ENCODE measurements around the gene HIF3A.
"Not testable (repeated sequence)": the region's sequence is repeated elsewhere in the genome, so short reads cannot be mapped to it uniquely, and the experiment has no call there.

HIF3A gene

DNA sequence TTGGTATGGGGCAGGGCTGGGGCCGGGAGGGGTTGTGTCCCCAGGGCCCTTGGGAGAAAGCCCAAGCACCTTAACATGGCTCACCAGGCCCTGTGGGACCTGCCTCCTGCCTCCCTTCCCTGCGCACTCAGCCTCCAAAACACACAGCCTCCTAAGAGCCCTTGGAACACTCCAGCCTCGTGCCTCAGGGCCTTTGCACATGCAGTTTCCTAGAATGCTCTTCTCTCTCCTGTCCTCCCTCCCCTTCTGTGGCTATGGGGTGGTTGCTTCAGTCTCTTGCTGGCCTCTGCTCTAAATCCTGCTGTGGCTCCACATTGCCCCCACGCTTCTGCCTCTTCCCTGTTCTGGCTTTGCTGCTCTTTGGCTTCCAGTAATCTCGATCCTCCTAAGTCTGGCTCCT, 23.7 kb downstream of the HIF3A start:
- H3K27ac ChIP-seq, result no peak overlapping the region
- H3K4me3 ChIP-seq, result no peak overlapping the region

- Histone ChIP-seq H3K4me3 (no peak overlapping the region), H3K27ac (no peak overlapping the region)
Measured at GRCh38 chr19:46321653-46322052, 24.8 kb downstream of the HIF3A start.

GRCh38 chr19:46323227-46323626, 26.4 kb downstream of the HIF3A start:
- not testable (repeated sequence) for H3K4me3 ChIP-seq, H3K27ac ChIP-seq

DNA sequence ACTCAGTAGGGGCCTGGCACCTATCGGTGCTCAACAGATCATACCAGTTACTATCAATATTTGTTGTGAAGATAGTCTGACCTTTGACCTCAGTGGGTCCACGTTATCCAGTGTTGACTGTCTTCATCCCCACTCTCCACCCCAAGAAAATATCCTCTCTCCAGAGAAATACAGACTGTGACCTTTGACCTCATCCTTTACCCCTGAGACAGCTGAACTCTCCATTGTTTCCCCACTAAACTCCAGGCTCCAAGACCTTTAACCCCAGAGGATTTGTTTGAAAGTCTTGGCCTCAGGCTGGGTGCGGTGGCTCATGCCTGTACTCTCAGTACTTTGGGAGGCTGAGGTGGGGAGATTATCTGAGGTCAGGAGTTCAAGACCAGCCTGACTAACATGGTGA, 27.4 kb downstream of the HIF3A start:
- no peak overlapping the region for H3K4me3 ChIP-seq
- H3K27ac ChIP-seq, result no peak overlapping the region

DNA sequence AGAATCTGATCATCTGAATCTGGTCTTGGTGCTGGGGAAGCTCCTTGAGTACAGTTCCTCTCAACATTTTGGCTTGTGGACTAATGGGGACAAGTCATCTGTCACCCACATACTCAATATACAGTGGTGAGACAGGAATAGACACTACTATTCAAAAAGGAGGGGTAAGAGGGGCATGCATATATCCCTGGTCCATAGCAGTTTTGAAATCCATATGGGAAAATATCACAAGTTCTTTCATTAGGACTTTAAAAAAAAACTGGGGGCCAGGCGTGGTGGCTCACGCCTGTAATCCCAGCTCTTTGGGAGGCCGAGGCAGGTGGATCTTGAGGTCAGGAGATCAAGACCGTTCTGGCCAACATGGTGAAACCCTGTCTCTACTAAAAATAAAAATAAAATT, 29.8 kb downstream of the HIF3A start:
- no peak overlapping the region for H3K27ac ChIP-seq

DNA sequence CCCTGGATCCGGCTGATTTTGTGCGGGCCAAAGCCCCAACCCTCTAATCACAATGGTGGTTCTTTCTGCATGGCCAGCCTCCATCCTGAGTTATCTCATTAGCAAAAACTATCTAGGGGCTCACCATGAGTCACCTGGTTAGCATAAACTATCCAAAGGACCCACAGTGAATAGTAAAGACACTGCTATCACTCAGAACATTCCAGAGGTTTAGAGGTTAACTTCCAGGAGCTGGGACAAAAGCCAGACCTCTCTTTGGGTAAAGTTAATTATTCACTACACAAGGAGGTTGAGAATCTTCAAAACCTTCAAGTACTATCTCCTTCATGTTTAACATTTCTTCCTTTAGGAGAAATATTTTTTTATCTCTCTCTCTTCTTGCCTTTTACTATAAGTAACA, 31.2 kb downstream of the HIF3A start:
- Histone ChIP-seq H3K27ac (no peak overlapping the region), H3K4me3 (no peak overlapping the region)

More for the DNA sequence above, 29.8 kb downstream of the HIF3A start:
- H3K4me3 ChIP-seq, result no peak overlapping the region

DNA sequence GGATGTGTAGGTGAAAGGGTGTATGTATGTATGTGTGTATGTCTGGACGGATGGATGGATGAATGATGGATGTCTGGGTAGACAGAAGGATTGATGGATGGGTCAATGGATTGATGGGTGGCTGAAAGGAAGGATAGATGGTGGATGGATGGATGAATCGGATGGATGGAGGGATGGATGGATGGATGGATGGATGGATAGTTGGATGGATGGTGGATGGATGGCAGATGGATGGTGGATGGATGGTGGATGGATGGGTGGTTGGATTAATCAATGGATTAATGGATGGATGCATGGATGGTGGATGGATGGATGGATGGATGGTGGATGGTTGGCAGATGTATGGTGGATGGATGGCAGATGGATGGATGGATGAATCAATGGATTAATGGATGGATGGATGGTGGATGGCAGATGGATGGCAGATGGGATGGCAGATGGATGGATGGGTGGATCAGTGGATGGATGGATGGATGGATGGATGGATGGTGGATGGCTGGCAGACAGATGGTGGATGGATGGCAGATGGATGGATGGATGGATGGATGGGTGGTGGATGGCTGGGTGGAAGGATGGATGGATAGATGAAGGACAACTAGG, 33.6 kb downstream of the HIF3A start:
- Histone ChIP-seq H3K4me3 (no peak overlapping the region), H3K27ac (no peak overlapping the region)

- Histone ChIP-seq H3K27ac (no peak overlapping the region), H3K4me3 (no peak overlapping the region)
Measured at GRCh38 chr19:46337487-46337886, 40.6 kb downstream of the HIF3A start.

- no peak overlapping the region for H3K27ac ChIP-seq
Measured at GRCh38 chr19:46339446-46339845, 42.6 kb downstream of the HIF3A start.

GRCh38 chr19:46340051-46340659, 43.3 kb downstream of the HIF3A start:
- no peak overlapping the region for H3K27ac ChIP-seq
- H3K4me3 ChIP-seq, result no peak overlapping the region

More at GRCh38 chr19:46339446-46339845, 42.6 kb downstream of the HIF3A start:
- no peak overlapping the region for H3K4me3 ChIP-seq

GRCh38 chr19:46341937-46342336, 45.1 kb downstream of the HIF3A start:
- no peak overlapping the region for H3K27ac ChIP-seq
- H3K4me3 ChIP-seq, result no peak overlapping the region

DNA sequence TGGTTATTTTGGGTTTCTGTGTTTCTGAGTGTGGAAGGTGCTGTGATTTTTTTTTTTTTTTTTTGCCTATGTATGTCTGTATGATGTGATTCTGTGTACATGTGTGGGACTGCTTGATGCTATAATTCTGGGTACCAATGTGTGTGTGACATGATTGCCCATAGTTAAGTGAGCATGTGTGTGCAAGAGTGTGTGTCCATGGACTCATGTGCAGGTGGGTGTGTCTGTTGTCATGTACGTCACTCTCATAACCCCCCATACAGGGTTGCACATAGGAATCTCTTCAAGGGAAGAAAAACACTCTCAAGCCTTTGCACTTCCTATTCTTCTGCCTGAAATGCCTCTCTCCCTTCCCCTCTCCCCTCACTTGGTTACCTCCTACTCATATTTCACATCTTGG, 47.5 kb downstream of the HIF3A start:
- Histone ChIP-seq H3K4me3 (no peak overlapping the region), H3K27ac (no peak overlapping the region)

DNA sequence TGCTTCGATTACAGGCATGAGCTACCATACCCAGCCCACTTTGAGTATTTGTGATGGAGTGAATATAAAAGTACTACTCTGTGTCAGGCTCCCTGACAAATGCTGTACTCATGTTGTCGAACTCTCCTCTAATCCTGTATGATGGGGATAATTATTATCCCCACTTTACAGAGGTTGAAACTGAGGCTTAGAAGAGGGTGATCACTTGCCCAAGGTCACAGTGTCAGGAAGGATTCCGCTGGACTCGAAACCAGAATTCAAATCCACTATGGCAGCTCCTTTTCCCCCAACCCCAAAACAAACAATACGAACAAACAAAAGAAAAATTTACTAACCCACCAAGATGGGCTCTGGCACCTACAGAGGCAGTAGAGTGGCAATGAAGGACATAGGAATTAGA, 48.3 kb downstream of the HIF3A start:
- H3K27ac ChIP-seq, result no peak overlapping the region
- no peak overlapping the region for H3K4me3 ChIP-seq

DNA sequence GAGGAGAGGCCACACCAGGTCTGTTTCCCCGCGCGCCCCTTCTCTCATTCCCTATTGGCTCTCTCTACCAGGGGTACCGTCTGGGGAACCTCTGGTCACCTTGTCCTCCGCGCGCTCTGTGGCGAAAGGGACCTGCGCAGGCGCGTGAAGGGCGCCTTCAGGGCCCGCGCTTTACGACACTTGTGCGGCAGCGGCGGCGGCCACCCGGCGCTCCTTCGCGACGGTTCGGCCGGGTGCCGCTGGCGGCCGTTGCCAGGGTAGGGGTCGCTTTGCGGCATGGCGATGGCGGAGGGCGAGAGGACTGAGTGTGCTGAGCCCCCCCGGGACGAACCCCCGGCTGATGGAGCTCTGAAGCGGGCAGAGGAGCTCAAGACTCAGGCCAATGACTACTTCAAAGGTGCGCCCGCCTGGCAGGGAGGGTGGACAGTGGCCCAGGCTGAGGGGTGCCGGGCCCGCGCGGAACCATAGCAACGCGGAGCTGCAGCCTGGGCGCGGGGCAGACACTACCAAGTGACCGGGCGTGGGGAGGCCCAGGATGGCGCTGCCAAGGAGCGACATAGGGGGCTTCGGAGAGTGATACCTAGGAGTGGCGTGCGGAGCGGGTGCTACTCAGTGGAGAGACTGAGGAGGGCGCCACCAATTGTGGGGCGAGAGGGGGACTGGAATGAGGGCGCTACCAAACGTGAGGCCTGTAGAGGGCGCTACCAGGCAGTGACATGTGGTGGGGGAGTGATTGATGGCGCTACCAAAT, 50.2 kb downstream of the HIF3A start, which contains the start of gene PPP5C:
PPP5C (plus strand) TSS at position 267 of the 751 bp plus-strand sequence; CDS start at position 277, 10 bp downstream.
- Histone ChIP-seq H3K27ac (peak within 1 kb of the TSS; percentile 75 to 98 (median 92)), H3K4me3 (peak within 1 kb of the TSS; percentile 80 to 99 (median 93))

- H3K4me3 ChIP-seq, result peak overlapping the region; percentile 80 to 99 (median 93)
- H3K27ac ChIP-seq, result peak overlapping the region in 18 of 21 experiments; percentile 75 to 98 (median 92)
Measured at GRCh38 chr19:46347572-46347883, 50.7 kb downstream of the HIF3A start.

GRCh38 chr19:46347985-46348384, 51.1 kb downstream of the HIF3A start:
- Histone ChIP-seq H3K27ac (no peak overlapping the region), H3K4me3 (peak overlapping the region in 5 of 7 experiments; percentile 80 to 99 (median 93))

GRCh38 chr19:46349311-46349993, 52.6 kb downstream of the HIF3A start:
- H3K4me3 ChIP-seq, result no peak overlapping the region
- H3K27ac ChIP-seq, result peak overlapping the region in 19 of 21 experiments; percentile 5 to 88 (median 74)

GRCh38 chr19:46350029-46350757, 53.4 kb downstream of the HIF3A start:
- Histone ChIP-seq H3K27ac (peak overlapping the region in 20 of 21 experiments; percentile 5 to 88 (median 74)), H3K4me3 (no peak overlapping the region)

DNA sequence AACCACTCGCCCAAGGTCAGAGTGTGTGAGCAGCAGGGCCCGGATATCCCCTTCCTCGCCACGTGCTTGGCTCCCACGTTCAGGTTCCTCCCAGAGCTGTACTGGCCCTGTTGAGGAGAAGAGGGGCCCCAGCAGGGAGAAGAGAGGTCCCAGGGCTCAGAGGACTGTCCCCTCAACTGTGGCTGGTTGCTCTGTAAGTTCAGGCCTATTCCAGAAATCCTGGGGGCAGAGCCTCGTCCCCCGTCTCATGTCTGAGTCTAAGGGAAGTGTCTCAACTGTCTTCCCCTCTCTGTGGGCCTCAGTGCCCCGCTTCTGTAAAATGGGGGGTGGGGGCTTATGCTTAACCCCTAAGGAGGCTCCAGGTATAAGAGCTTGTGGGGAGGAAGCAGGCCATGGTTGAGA, 53.9 kb downstream of the HIF3A start:
- peak overlapping the region in 20 of 21 experiments; percentile 5 to 88 (median 74) for H3K27ac ChIP-seq
- no peak overlapping the region for H3K4me3 ChIP-seq

Data from skin epidermis (tissue), 12 donors.